ENCODE measurements around the gene NPBWR2.
"Not testable (repeated sequence)": the region's sequence is repeated elsewhere in the genome, so short reads cannot be mapped to it uniquely, and the experiment has no call there.

The NPBWR2 gene

GRCh38 chr20:64119301-64119680 lies 11.9 kb upstream of the NPBWR2 start:
- Histone ChIP-seq H3K4me3 (ENCODE audit: low read depth, low read length) (no peak overlapping the region), H3K9me3 (ENCODE audit: control insufficient read depth, insufficient read depth, low read depth, low read length) (no peaks in the 10 kb centered on the region), H3K27ac (ENCODE audit: extremely low read depth, low read depth, low read length) (no peak overlapping the region), H3K4me1 (ENCODE audit: control insufficient read depth, insufficient read depth, low read length) (no peaks in the 10 kb centered on the region), H3K36me3 (ENCODE audit: control insufficient read depth in 2 of 2, insufficient read depth in 1 of 2, low read length in 2 of 2) (no peaks in the 10 kb centered on the region)
- peak; percentile 67 for TF ChIP-seq IKZF3 (tag by site-specific recombination; IDR thresholded peaks at IDR 0.05)
- no peak for TF ChIP-seq ZNF623 (tag by site-specific recombination; IDR thresholded peaks at IDR 0.05)
- TF ChIP-seq SCRT2 (tag by site-specific recombination; IDR thresholded peaks at IDR 0.05), result peak; percentile 35; the same call in 1 of the 2 replicates
- ChIA-PET CTCF (interaction anchor here (0.6 to 3.5 kb wide), 13 partner anchors 9 to 581 kb away, joined by 3 to 35 read pairs (median 5); partner anchors contain the start of genes LKAAEAR1, PRPF6 and SAMD10), POLR2A (no interaction called here)

- H3K4me1 ChIP-seq (ENCODE audit: control insufficient read depth, insufficient read depth, low read length); H3K4me3 ChIP-seq (ENCODE audit: low read depth, low read length); CTCF ChIA-PET; POLR2A ChIA-PET; H3K27ac ChIP-seq (ENCODE audit: extremely low read depth, low read depth, low read length); H3K36me3 ChIP-seq (ENCODE audit: control insufficient read depth in 2 of 2, insufficient read depth in 1 of 2, low read length in 2 of 2); H3K9me3 ChIP-seq (ENCODE audit: control insufficient read depth, insufficient read depth, low read depth, low read length): not testable (repeated sequence)
Measured at GRCh38 chr20:64117432-64117777, 10.0 kb upstream of the NPBWR2 start.

- H3K36me3 ChIP-seq (ENCODE audit: control insufficient read depth in 2 of 2, insufficient read depth in 1 of 2, low read length in 2 of 2), result no peaks in the 10 kb centered on the region
- H3K9me3 ChIP-seq (ENCODE audit: control insufficient read depth, insufficient read depth, low read depth, low read length), result no peaks in the 10 kb centered on the region
- CTCF ChIA-PET, result interaction anchor here (0.6 kb wide), 1 partner anchor 184 kb away, joined by 4 read pairs; no protein-coding TSS in a partner anchor
- no peaks in the 10 kb centered on the region for H3K4me1 ChIP-seq (ENCODE audit: control insufficient read depth, insufficient read depth, low read length)
- TF ChIP-seq OVOL3 (tag by site-specific recombination; IDR thresholded peaks at IDR 0.05) (no peak), KLF8 (tag by site-specific recombination; IDR thresholded peaks at IDR 0.05) (no peak), BCL11A (tag by site-specific recombination; IDR thresholded peaks at IDR 0.05; ENCODE audit: low read depth) (peak; percentile 60; the same call in 1 of the 2 replicates), HIC1 (tag by site-specific recombination; IDR thresholded peaks at IDR 0.05) (0 out of 2 replicates have a peak, but pooled peaks have one; percentile 37), ZBTB1 (tag by site-specific recombination; IDR thresholded peaks at IDR 0.05) (no peak), ZNF658 (tag by site-specific recombination; IDR thresholded peaks at IDR 0.05) (no peak)
- POLR2A ChIA-PET, result interaction anchor here (0.8 kb wide), 1 partner anchor 8 kb away, joined by 3 read pairs; no protein-coding TSS in a partner anchor
- no peak overlapping the region for H3K4me3 ChIP-seq (ENCODE audit: low read depth, low read length)
- H3K27ac ChIP-seq (ENCODE audit: extremely low read depth, low read depth, low read length), result no peak overlapping the region
Measured at GRCh38 chr20:64116541-64117431, 9.4 kb upstream of the NPBWR2 start.

- H3K27ac ChIP-seq (ENCODE audit: extremely low read depth, low read depth, low read length), result no peak overlapping the region
- TF ChIP-seq ZNF341 (tag by site-specific recombination; IDR thresholded peaks at IDR 0.05; ENCODE audit: low read depth) (no peak), PRDM4 (tag by site-specific recombination; IDR thresholded peaks at IDR 0.05) (no peak)
- ChIA-PET CTCF (interaction anchor here (1.3 kb wide), 1 partner anchor 17 kb away, joined by 3 read pairs; no protein-coding TSS in a partner anchor), POLR2A (interaction anchor here (0.8 kb wide), 1 partner anchor 9 kb away, joined by 3 read pairs; no protein-coding TSS in a partner anchor)
- no peaks in the 10 kb centered on the region for H3K9me3 ChIP-seq (ENCODE audit: control insufficient read depth, insufficient read depth, low read depth, low read length)
- H3K36me3 ChIP-seq (ENCODE audit: control insufficient read depth in 2 of 2, insufficient read depth in 1 of 2, low read length in 2 of 2), result no peaks in the 10 kb centered on the region
- H3K4me3 ChIP-seq (ENCODE audit: low read depth, low read length), result no peak overlapping the region
- H3K4me1 ChIP-seq (ENCODE audit: control insufficient read depth, insufficient read depth, low read length), result no peaks in the 10 kb centered on the region
Measured at GRCh38 chr20:64116016-64116415, 8.7 kb upstream of the NPBWR2 start.
